ENCODE measurements around the gene NPAS3. TPM values are rescaled to one million over a fixed set of nuclear protein-coding genes. Genes with fewer than 3 reads are reported as not detected.

The NPAS3 gene
- polyA plus RNA-seq, 2 of the 4 experiments (the other 2 are of a cell fraction), result not detected

- POLR2A ChIA-PET, result no interaction called here
- WGBS (ENCODE audit: missing lambda C conversion rate), result 3% methylated on average over 7 of the region's 7 CpGs
- H3K4me3 ChIP-seq, result no peak overlapping the region
- CTCF ChIA-PET, result no interaction called here
- no peak for FAIRE-seq
- H3K9me3 ChIP-seq, result no peaks in the 10 kb centered on the region
- H3K4me2 ChIP-seq, result no peak overlapping the region
- no peak for TF ChIP-seq ZC3H11A (IDR thresholded peaks at IDR 0.05)
- no peak for TF ChIP-seq TFCP2L1 (CRISPR knock-in tag; IDR thresholded peaks at IDR 0.05)
- TF ChIP-seq MAFK (IDR thresholded peaks at IDR 0.05; ENCODE audit: partially characterized antibody), result peak; percentile 24
- TF ChIP-seq EHF (CRISPR knock-in tag; IDR thresholded peaks at IDR 0.05), result no peak
- no peak for TF ChIP-seq HOXB13 (CRISPR knock-in tag; IDR thresholded peaks at IDR 0.05; ENCODE audit: low read depth)
- ATAC-seq, result no peak
- H3K4me1 ChIP-seq, result no peaks in the 10 kb centered on the region
- no peak for DNase-seq (ENCODE audit: low read depth in 1 of 2, low spot score in 1 of 2)
- H3K27ac ChIP-seq, result no peak overlapping the region
These were observed 491.8 kb downstream of the NPAS3 start for GRCh38 chr14:33430414-33431035.

- H3K4me1 ChIP-seq, result no peaks in the 10 kb centered on the region
- H3K27ac ChIP-seq, result no peak overlapping the region
- TF ChIP-seq FOSL2 (IDR thresholded peaks at IDR 0.05) (no peak), FOSL2 (CRISPR knock-in tag; IDR thresholded peaks at IDR 0.05) (no peak), POLR2A (IDR thresholded peaks at IDR 0.05; ENCODE audit: low read length) (no peak), MAZ (IDR thresholded peaks at IDR 0.05; ENCODE audit: borderline replicate concordance, low read depth, low read length) (no peak), KDM1A (IDR thresholded peaks at IDR 0.05; ENCODE audit: low read depth) (no peak), CHD4 (IDR thresholded peaks at IDR 0.05; ENCODE audit: borderline replicate concordance) (no peak), ESRRA (IDR thresholded peaks at IDR 0.05; ENCODE audit: borderline replicate concordance, low read length) (no peak), BHLHE40 (IDR thresholded peaks at IDR 0.05; ENCODE audit: low read depth, low read length) (no peak), RAD21 (conservative IDR thresholded peaks at IDR 0.05 in 1 of 2, IDR thresholded peaks at IDR 0.05 in 1 of 2) (peak; percentile 40 to 48; a peak in 4 of 5 replicates), TFCP2L1 (CRISPR knock-in tag; IDR thresholded peaks at IDR 0.05) (no peak), HOXB5 (CRISPR knock-in tag; IDR thresholded peaks at IDR 0.05) (no peak), MAFK (IDR thresholded peaks at IDR 0.05; ENCODE audit: partially characterized antibody) (peak; percentile 40), ZFP36 (IDR thresholded peaks at IDR 0.05; ENCODE audit: borderline replicate concordance, partially characterized antibody) (no peak), NR3C1 (IDR thresholded peaks at IDR 0.05) (no peak), JUNB (IDR thresholded peaks at IDR 0.05) (no peak), HDAC2 (IDR thresholded peaks at IDR 0.05) (no peak), MYC (IDR thresholded peaks at IDR 0.05; ENCODE audit: borderline replicate concordance, low read length) (no peak), SMC3 (IDR thresholded peaks at IDR 0.05) (peak; percentile 53; the same call in 2 of the 3 replicates)
- TF ChIP-seq, protein P1, sequence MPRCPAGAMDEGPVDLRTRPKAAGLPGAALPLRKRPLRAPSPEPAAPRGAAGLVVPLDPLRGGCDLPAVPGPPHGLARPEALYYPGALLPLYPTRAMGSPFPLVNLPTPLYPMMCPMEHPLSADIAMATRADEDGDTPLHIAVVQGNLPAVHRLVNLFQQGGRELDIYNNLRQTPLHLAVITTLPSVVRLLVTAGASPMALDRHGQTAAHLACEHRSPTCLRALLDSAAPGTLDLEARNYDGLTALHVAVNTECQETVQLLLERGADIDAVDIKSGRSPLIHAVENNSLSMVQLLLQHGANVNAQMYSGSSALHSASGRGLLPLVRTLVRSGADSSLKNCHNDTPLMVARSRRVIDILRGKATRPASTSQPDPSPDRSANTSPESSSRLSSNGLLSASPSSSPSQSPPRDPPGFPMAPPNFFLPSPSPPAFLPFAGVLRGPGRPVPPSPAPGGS (IDR thresholded peaks at IDR 0.05), result no peak
- TF ChIP-seq, protein P2, sequence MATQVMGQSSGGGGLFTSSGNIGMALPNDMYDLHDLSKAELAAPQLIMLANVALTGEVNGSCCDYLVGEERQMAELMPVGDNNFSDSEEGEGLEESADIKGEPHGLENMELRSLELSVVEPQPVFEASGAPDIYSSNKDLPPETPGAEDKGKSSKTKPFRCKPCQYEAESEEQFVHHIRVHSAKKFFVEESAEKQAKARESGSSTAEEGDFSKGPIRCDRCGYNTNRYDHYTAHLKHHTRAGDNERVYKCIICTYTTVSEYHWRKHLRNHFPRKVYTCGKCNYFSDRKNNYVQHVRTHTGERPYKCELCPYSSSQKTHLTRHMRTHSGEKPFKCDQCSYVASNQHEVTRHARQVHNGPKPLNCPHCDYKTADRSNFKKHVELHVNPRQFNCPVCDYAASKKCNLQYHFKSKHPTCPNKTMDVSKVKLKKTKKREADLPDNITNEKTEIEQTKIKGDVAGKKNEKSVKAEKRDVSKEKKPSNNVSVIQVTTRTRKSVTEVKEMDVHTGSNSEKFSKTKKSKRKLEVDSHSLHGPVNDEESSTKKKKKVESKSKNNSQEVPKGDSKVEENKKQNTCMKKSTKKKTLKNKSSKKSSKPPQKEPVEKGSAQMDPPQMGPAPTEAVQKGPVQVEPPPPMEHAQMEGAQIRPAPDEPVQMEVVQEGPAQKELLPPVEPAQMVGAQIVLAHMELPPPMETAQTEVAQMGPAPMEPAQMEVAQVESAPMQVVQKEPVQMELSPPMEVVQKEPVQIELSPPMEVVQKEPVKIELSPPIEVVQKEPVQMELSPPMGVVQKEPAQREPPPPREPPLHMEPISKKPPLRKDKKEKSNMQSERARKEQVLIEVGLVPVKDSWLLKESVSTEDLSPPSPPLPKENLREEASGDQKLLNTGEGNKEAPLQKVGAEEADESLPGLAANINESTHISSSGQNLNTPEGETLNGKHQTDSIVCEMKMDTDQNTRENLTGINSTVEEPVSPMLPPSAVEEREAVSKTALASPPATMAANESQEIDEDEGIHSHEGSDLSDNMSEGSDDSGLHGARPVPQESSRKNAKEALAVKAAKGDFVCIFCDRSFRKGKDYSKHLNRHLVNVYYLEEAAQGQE (IDR thresholded peaks at IDR 0.05), result no peak
- TF ChIP-seq, protein P3, sequence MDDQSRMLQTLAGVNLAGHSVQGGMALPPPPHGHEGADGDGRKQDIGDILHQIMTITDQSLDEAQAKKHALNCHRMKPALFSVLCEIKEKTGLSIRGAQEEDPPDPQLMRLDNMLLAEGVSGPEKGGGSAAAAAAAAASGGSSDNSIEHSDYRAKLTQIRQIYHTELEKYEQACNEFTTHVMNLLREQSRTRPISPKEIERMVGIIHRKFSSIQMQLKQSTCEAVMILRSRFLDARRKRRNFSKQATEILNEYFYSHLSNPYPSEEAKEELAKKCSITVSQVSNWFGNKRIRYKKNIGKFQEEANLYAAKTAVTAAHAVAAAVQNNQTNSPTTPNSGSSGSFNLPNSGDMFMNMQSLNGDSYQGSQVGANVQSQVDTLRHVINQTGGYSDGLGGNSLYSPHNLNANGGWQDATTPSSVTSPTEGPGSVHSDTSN (IDR thresholded peaks at IDR 0.05), result no peak
- TF ChIP-seq, protein P4, sequence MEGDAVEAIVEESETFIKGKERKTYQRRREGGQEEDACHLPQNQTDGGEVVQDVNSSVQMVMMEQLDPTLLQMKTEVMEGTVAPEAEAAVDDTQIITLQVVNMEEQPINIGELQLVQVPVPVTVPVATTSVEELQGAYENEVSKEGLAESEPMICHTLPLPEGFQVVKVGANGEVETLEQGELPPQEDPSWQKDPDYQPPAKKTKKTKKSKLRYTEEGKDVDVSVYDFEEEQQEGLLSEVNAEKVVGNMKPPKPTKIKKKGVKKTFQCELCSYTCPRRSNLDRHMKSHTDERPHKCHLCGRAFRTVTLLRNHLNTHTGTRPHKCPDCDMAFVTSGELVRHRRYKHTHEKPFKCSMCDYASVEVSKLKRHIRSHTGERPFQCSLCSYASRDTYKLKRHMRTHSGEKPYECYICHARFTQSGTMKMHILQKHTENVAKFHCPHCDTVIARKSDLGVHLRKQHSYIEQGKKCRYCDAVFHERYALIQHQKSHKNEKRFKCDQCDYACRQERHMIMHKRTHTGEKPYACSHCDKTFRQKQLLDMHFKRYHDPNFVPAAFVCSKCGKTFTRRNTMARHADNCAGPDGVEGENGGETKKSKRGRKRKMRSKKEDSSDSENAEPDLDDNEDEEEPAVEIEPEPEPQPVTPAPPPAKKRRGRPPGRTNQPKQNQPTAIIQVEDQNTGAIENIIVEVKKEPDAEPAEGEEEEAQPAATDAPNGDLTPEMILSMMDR (IDR thresholded peaks at IDR 0.05), result peak; percentile 46
- POLR2A ChIA-PET, result no interaction called here
- H3K9me3 ChIP-seq, result no peaks in the 10 kb centered on the region
- no peak overlapping the region for H3K4me2 ChIP-seq
- no peak overlapping the region for H3K4me3 ChIP-seq
- peak; percentile 1 to 29 for DNase-seq (ENCODE audit: low read depth in 1 of 2, low spot score in 1 of 2)
- no peak for FAIRE-seq
- CTCF ChIA-PET, result interaction anchor here (1.2 kb wide), 1 partner anchor 52 kb away, joined by 3 read pairs; no protein-coding TSS in a partner anchor
- WGBS (ENCODE audit: missing lambda C conversion rate), result 30% methylated on average over 3 of the region's 3 CpGs
- peak in 1 of 2 experiments; percentile 66; a peak in 2 of 6 replicates for ATAC-seq
These were observed 493.8 kb downstream of the NPAS3 start for GRCh38 chr14:33432407-33433023.

All from A549 (cell line).